SK-MEL-5 (cell line): ENCODE data around the gene SEC24B. TPM values are rescaled to one million over a fixed set of nuclear protein-coding genes. Genes with fewer than 3 reads are reported as not detected.
A peak's percentile ranks its signal among the peaks of the same experiment; 100 is the strongest.
"Not testable (repeated sequence)": the region's sequence is repeated elsewhere in the genome, so short reads cannot be mapped to it uniquely, and the experiment has no call there.

ENCODE experiments used
- DNase-seq: peaks from one replicate; pipeline ENCODE4 v3.0.0-alpha.2; 2016; ENCODE audit warnings: low read depth, low spot score
- in situ Hi-C: cut with HindIII; loops from 2 replicates; pipeline ENCODE4 v1.10.0; 2016; ENCODE audit warnings: low sequenced_read_pairs, high pct_unique_total_duplicates, low pct_unique_long_range_greater_than_20kb
- total RNA-seq: library from RNA; depleted of rRNA; stranded (reverse); fragments of >200 nt; shearing (Covaris generic); gene quantifications from 2 replicates; pipeline ENCODE4 v1.2.3, GENCODE V29; 2014

Gene SEC24B
- total RNA-seq, 1 experiment from 2014 or later: 13.6 TPM

GRCh38 chr4:109424093-109424841 is 9.3 kb upstream of the SEC24B start:
- DNase-seq: peak; percentile 9
- in situ Hi-C loops: no loop called here

GRCh38 chr4:109425405-109425804 is 8.2 kb upstream of the SEC24B start:
- DNase-seq: no peak
- in situ Hi-C loops: no loop called here

GRCh38 chr4:109429545-109429944 is 4.1 kb upstream of the SEC24B start:
- in situ Hi-C loops: no loop called here
- DNase-seq: no peak

- in situ Hi-C loops: no loop called here
- no peak for DNase-seq
Measured at GRCh38 chr4:109432203-109432602, 1.4 kb upstream of the SEC24B start.

- DNase-seq: peak; percentile 6
- in situ Hi-C loops: no loop called here
Measured at GRCh38 chr4:109432696-109433095, 919 bp upstream of the SEC24B start.

GRCh38 chr4:109434007-109434971 is 674 bp downstream of the SEC24B start:
- in situ Hi-C loops: no loop called here
- DNase-seq: peak; percentile 14

GRCh38 chr4:109435635-109436034 is 2.0 kb downstream of the SEC24B start:
- in situ Hi-C loops: no loop called here
- DNase-seq: no peak

- DNase-seq: no peak
- in situ Hi-C loops: no loop called here
Measured at GRCh38 chr4:109436504-109436903, 2.9 kb downstream of the SEC24B start.

- in situ Hi-C loops: no loop called here
- no peak for DNase-seq
Measured at GRCh38 chr4:109440948-109441347, 7.3 kb downstream of the SEC24B start.

- in situ Hi-C loops: no loop called here
- DNase-seq: no peak
Measured at GRCh38 chr4:109441862-109442458, 8.3 kb downstream of the SEC24B start.

- in situ Hi-C loops: no loop called here
- DNase-seq: peak; percentile 5
Measured at GRCh38 chr4:109444182-109444844, 10.7 kb downstream of the SEC24B start.

GRCh38 chr4:109447278-109447677 is 13.7 kb downstream of the SEC24B start:
- DNase-seq: no peak
- in situ Hi-C loops: no loop called here

GRCh38 chr4:109451544-109452273 is 18.1 kb downstream of the SEC24B start:
- no peak for DNase-seq
- in situ Hi-C loops: no loop called here

- in situ Hi-C loops, DNase-seq: not testable (repeated sequence)
Measured at GRCh38 chr4:109453110-109453509, 19.5 kb downstream of the SEC24B start.

- no peak for DNase-seq
- in situ Hi-C loops: no loop called here
Measured at GRCh38 chr4:109462297-109462696, 28.7 kb downstream of the SEC24B start.

- in situ Hi-C loops: no loop called here
- no peak for DNase-seq
Measured at GRCh38 chr4:109462802-109463201, 29.2 kb downstream of the SEC24B start.

- in situ Hi-C loops: no loop called here
- DNase-seq: no peak
Measured at GRCh38 chr4:109465069-109465468, 31.5 kb downstream of the SEC24B start.
